ENCODE data around the gene IMPA2.

DNA sequence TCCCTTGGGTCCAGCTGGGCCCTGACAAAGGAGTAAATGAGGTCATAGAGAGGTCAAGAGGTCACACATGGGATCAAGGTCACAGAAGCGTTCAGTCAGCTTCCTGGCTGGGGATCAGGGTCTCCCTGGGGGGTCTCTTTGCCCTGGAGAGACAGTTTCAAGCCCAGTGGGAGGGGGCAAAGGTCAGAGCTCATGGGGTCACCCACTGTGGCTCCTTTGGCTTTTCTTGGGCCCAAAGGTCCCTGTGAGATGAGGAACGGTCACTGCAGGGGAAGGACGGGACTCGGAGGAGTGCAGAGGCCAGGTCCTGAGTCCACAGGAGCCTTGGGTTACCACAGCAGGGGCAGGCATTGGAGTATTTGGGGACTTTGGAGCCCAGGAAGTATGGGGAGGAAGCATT lies 81.7 kb downstream of the IMPA2 start:
- TF ChIP-seq, protein P1, sequence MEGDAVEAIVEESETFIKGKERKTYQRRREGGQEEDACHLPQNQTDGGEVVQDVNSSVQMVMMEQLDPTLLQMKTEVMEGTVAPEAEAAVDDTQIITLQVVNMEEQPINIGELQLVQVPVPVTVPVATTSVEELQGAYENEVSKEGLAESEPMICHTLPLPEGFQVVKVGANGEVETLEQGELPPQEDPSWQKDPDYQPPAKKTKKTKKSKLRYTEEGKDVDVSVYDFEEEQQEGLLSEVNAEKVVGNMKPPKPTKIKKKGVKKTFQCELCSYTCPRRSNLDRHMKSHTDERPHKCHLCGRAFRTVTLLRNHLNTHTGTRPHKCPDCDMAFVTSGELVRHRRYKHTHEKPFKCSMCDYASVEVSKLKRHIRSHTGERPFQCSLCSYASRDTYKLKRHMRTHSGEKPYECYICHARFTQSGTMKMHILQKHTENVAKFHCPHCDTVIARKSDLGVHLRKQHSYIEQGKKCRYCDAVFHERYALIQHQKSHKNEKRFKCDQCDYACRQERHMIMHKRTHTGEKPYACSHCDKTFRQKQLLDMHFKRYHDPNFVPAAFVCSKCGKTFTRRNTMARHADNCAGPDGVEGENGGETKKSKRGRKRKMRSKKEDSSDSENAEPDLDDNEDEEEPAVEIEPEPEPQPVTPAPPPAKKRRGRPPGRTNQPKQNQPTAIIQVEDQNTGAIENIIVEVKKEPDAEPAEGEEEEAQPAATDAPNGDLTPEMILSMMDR (conservative IDR thresholded peaks at IDR 0.05; ENCODE audit: low read length) = no peak
- no peak for TF ChIP-seq EZH2phosphoT487 (IDR thresholded peaks at IDR 0.05; ENCODE audit: borderline replicate concordance)
